ENCODE measurements around the gene ZFYVE16. TPM values are rescaled to one million over a fixed set of nuclear protein-coding genes. Genes with fewer than 3 reads are reported as not detected.

ZFYVE16 gene
- total RNA-seq, 1 experiment from 2014 or later, result 65.7 TPM

DNA sequence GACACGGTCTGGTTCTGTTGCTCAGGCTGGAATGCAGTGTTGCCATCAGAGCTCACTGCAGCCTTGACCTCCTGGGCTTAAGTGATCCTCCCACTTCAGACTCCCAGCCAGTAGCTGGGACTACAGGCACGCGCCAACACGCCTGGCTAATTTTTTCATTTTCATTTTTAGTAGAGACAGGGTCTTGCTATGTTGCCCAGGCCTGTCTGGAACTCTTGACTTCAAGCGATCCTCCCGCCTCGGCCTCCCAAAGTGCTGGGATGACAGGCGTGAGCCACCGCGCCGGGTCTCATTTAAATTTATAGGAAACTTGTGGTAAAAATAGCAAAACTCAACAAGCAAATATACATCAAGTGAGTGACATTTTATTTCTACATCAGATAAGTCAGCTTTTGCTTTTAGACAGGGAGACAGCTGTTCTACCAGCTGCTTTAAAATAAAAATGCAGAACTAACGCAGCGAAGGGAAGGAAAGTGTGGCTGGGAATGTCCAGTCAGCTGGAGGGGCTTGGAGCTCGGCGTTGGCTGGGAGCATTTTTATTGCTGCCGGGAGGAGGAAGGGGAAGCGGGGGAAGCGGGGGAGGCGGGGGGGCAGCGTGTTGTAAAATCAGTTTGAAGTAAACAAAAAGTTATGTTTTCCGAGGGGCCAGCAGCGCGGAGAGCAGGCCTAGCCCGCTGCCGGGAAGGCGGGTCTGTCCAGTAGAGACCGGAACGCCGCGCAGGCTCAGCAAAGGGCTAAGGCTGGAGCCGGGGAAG, 707 bp upstream of the ZFYVE16 start:
- TF ChIP-seq EZH2 (IDR thresholded peaks at IDR 0.05; ENCODE audit: borderline replicate concordance, low read depth, low read length, poor library complexity, severe bottlenecking) (no peak), CTCF (conservative IDR thresholded peaks at IDR 0.05; ENCODE audit: low read depth, low read length) (no peak)
- no peak for DNase-seq (ENCODE audit: low spot score)
- intact Hi-C loops (cut with micrococcal nuclease; ENCODE audit: unreplicated experiment), result no loop called here
- ChIA-PET POLR2A (ENCODE audit: low non-redundant PET) (interaction anchor here (0.7 kb wide), 1 partner anchor 168 kb away, joined by 4 read pairs; no protein-coding TSS in a partner anchor), CTCF (no interaction called here)
- H3K4me1 ChIP-seq (ENCODE audit: insufficient read depth, low read length, poor library complexity, severe bottlenecking), result peaks cover 6% of the 10 kb centered on the region
- peak overlapping the region; percentile 94 for H3K4me3 ChIP-seq (ENCODE audit: low read depth, low read length, poor library complexity, severe bottlenecking)
- H3K9me3 ChIP-seq (ENCODE audit: low read depth, low read length, poor library complexity, severe bottlenecking), result no peaks in the 10 kb centered on the region
- H3K36me3 ChIP-seq (ENCODE audit: insufficient read depth, low read length, poor library complexity, severe bottlenecking), result no peaks in the 10 kb centered on the region
- TSS peak; percentile 82 for BruUV-seq (replicated peaks)
- no peaks in the 10 kb centered on the region for H3K27me3 ChIP-seq (replicated peaks; ENCODE audit: insufficient read depth, low read depth, low read length, poor library complexity)
- peak overlapping the region; percentile 94 for H3K27ac ChIP-seq (ENCODE audit: low read depth, low read length, poor library complexity, severe bottlenecking)

DNA sequence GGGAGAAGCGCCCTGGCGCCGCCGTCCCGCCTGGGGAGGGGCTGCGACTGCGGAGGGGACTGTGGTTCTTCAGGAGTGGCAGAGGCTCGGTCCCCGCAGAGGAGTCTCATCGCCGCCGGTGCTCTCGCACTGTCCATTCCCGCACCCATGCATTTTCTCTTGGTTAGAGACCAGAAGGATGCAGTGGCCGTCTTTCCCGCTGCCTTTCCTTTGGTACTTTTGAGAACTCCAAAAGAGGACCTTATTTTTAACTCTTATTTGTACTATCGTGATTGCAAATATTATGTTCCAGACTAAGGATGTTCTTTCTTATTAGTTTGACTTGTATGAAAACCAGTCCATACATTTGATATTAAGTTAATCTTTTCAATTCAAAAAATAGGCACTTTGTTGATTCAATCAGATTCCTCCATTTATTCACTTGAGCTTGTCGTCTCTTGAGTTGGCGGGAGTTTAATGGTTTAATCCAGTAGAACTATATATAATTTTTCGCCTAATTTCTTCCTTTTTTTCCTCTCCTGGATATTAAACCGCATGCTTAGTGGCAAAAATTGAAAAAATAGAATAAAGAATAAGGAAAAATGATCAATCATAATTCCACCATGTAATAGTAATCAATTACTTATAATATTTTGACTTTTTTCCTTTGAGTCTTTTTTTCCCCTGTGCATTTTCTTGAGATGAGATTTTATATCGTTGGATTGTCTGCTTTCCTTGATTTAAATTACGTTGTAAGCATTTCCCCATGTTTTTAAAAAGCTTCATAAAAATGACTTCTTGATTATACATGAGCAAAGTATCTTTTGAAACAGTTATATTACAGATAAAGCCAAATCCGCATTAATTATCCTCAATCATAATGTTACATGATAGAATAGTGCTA, 861 bp downstream of the ZFYVE16 start:
- Histone ChIP-seq H3K4me3 (ENCODE audit: low read depth, low read length, poor library complexity, severe bottlenecking) (peak overlapping the region; percentile 94), H3K4me1 (ENCODE audit: insufficient read depth, low read length, poor library complexity, severe bottlenecking) (peaks cover 6% of the 10 kb centered on the region), H3K9me3 (ENCODE audit: low read depth, low read length, poor library complexity, severe bottlenecking) (no peaks in the 10 kb centered on the region), H3K36me3 (ENCODE audit: insufficient read depth, low read length, poor library complexity, severe bottlenecking) (no peaks in the 10 kb centered on the region), H3K27me3 (replicated peaks; ENCODE audit: insufficient read depth, low read depth, low read length, poor library complexity) (no peaks in the 10 kb centered on the region), H3K27ac (ENCODE audit: low read depth, low read length, poor library complexity, severe bottlenecking) (peak overlapping the region; percentile 94)
- TF ChIP-seq CTCF (conservative IDR thresholded peaks at IDR 0.05; ENCODE audit: low read depth, low read length) (no peak), EZH2 (IDR thresholded peaks at IDR 0.05; ENCODE audit: borderline replicate concordance, low read depth, low read length, poor library complexity, severe bottlenecking) (no peak)
- TSS peak; percentile 62 for BruUV-seq (replicated peaks)
- ChIA-PET CTCF (interaction anchor here (0.6 kb wide), 1 partner anchor 101 kb away, joined by 3 read pairs; no protein-coding TSS in a partner anchor), POLR2A (ENCODE audit: low non-redundant PET) (interaction anchor here (0.7 kb wide), 1 partner anchor 170 kb away, joined by 3 read pairs; no protein-coding TSS in a partner anchor)
- intact Hi-C loops (cut with micrococcal nuclease; ENCODE audit: unreplicated experiment), result no loop called here
- DNase-seq (ENCODE audit: low spot score), result peak; percentile 86

- peak; percentile 19 for DNase-seq (ENCODE audit: low spot score)
- peak overlapping the region; percentile 94 for H3K4me3 ChIP-seq (ENCODE audit: low read depth, low read length, poor library complexity, severe bottlenecking)
- POLR2A ChIA-PET (ENCODE audit: low non-redundant PET), result interaction anchor here (0.7 kb wide), 1 partner anchor 171 kb away, joined by 3 read pairs; no protein-coding TSS in a partner anchor
- BruUV-seq (replicated peaks), result no TSS peak
- TF ChIP-seq CTCF (conservative IDR thresholded peaks at IDR 0.05; ENCODE audit: low read depth, low read length), result no peak
- no peak for TF ChIP-seq EZH2 (IDR thresholded peaks at IDR 0.05; ENCODE audit: borderline replicate concordance, low read depth, low read length, poor library complexity, severe bottlenecking)
- no peaks in the 10 kb centered on the region for H3K27me3 ChIP-seq (replicated peaks; ENCODE audit: insufficient read depth, low read depth, low read length, poor library complexity)
- no peaks in the 10 kb centered on the region for H3K9me3 ChIP-seq (ENCODE audit: low read depth, low read length, poor library complexity, severe bottlenecking)
- CTCF ChIA-PET, result no interaction called here
- no peaks in the 10 kb centered on the region for H3K36me3 ChIP-seq (ENCODE audit: insufficient read depth, low read length, poor library complexity, severe bottlenecking)
- intact Hi-C loops (cut with micrococcal nuclease; ENCODE audit: unreplicated experiment), result no loop called here
- peak overlapping the region; percentile 94 for H3K27ac ChIP-seq (ENCODE audit: low read depth, low read length, poor library complexity, severe bottlenecking)
- H3K4me1 ChIP-seq (ENCODE audit: insufficient read depth, low read length, poor library complexity, severe bottlenecking), result peaks cover 10% of the 10 kb centered on the region
Measured at GRCh38 chr5:80409367-80409966, 1.6 kb downstream of the ZFYVE16 start.
